ENCODE measurements around the gene LTA4H.

DNA sequence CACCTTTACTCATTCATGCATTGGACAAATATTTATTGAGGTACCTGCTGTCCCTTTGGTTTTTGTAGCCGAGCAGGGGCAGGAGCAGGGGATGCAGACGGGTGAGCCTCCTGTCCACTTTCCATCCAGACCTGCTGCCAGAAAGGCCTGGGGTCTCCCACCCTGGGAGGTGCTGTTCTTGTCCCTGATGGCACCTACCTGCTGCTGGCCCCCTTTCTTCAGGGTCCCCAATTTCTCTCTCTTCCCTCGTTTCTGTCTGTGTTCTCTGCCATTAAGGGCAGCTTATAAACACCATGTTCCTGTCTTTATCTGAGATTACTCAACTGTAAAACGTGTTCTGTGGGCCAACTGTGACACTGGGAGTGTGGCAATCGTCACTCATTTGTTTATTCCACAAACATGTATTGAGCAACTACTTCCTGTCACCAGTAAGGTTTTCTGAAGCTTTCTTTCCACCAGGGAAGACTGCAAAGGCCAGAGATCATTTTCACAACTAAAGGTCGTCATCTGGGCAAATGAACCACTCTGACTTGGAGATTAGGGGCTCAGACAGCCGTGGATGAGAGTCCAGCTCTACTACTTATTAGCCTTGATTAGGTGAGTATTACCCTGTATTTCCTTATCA is 39.2 kb downstream of the LTA4H start, which contains the start of gene HAL:
- TF ChIP-seq ZNF274 (IDR thresholded peaks at IDR 0.05; ENCODE audit: low read depth, low read length) (no peak), YY1 (IDR thresholded peaks at IDR 0.05; ENCODE audit: insufficient read depth, insufficient read length) (no peak)

All from NT2/D1 (cell line).